Neuron (in vitro differentiated cells): ENCODE measurements around the gene RTN4R.
"Not testable (repeated sequence)": the region's sequence is repeated elsewhere in the genome, so short reads cannot be mapped to it uniquely, and the experiment has no call there.

Experiments
- H2AFZ ChIP-seq: one replicate; pipeline ENCODE4 v1.6.1; 2013; ENCODE audit warnings: low read depth, mild to moderate bottlenecking, inconsistent platforms, low read length, moderate library complexity
- H3K27me3 ChIP-seq: one replicate; pipeline ENCODE4 v1.6.1; 2013; ENCODE audit warnings: low read length; ENCODE audit not compliant: insufficient read depth
- H3K36me3 ChIP-seq: one replicate; pipeline ENCODE4 v1.6.1; 2013; ENCODE audit warnings: low read length; ENCODE audit not compliant: insufficient read depth
- H3K4me1 ChIP-seq: one replicate; pipeline ENCODE4 v1.6.1; 2013; ENCODE audit warnings: low read length; ENCODE audit not compliant: insufficient read depth
- H3K4me3 ChIP-seq: 2 replicates; pipeline ENCODE4 v1.5.1; 2013; ENCODE audit warnings: mild to moderate bottlenecking, low read length, moderate library complexity
- H3K9me3 ChIP-seq: one replicate; pipeline ENCODE4 v1.6.1; 2013; ENCODE audit warnings: low read length

RTN4R gene

GRCh38 chr22:20286312-20286660, 18.2 kb upstream of the RTN4R start:
- not testable (repeated sequence) for H3K4me3 ChIP-seq, H2AFZ ChIP-seq, H3K9me3 ChIP-seq, H3K36me3 ChIP-seq, H3K4me1 ChIP-seq
- H3K27me3 ChIP-seq = peaks cover 17% of the 10 kb centered on the region

DNA sequence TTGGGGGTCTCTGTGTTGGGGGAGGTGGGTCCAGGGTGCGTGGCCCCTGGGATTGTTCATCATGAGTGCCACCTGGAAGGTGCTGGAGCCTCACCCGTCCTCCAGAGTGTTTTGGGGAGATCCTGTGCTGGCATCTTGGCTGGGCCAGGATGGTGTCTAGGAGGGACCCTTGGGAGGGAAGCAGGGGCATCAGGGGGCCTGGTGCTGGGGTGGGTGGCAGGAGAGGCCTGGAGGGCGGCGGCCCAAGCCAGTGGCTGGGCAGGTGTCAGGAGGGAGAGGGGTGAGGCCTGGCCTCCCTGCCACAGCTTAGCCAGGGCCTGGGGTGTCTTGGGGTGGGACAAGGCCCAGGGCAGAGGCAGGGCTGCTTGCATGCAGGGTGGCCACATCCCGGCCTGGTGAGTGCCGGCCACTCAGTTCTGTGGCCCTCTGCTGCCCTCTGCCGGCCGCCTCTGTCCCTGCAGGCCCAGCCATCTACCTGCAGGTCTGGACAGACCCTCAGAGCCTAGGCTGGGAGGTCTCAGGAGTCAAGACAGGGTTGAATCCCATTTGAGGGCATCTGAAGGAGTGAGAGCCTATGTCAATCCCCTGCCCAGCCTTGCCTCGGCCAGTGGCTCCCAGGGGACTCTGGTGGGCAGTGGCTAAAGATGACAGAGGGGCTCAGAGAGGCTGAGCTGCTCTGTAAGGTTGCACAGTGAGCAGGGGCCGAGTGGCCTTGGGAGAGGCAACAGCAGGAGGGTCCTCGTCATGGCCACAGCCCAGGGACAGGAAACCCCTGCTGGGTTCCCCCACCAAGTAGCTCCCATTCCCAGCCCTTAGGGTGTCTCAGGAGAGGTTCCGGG, 17.6 kb upstream of the RTN4R start:
- peaks cover 14% of the 10 kb centered on the region for H3K27me3 ChIP-seq
- not testable (repeated sequence) for H3K4me1 ChIP-seq, H3K9me3 ChIP-seq, H3K36me3 ChIP-seq, H3K4me3 ChIP-seq, H2AFZ ChIP-seq

DNA sequence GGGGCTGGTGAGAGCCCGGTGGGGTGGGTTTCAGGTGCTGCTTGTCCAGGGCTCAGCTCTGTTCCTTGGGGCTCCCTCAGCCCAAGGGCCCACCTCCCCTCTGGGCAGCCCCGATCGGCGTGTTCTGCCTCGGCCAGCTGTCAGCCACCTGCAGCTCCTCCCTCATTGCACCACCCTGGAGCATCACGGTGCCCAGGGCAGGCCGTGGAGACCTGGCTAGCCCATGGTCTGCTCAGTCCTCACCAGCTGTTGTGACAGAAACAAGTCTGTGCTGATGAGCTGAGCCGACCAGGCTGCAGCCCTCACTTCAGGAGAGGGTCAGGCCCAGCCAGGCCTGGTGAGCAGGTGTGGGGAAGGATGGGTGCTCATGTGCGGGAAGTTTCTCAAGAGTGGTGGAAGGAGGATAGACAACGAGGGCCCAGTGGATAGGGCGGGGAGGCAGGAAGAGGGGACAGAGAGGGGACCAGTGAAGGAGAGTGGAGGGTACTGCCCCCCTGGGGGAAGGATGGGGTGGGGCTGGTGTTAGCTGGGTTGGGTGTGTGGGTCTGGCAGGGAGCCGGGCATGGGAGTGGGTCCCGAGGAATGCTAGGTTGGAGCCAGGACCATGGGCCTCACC, 16.5 kb upstream of the RTN4R start:
- H3K4me1 ChIP-seq = peaks cover 19% of the 10 kb centered on the region
- no peak overlapping the region for H2AFZ ChIP-seq
- H3K27me3 ChIP-seq = peaks cover 8% of the 10 kb centered on the region
- no peak overlapping the region for H3K4me3 ChIP-seq
- no peaks in the 10 kb centered on the region for H3K36me3 ChIP-seq
- no peaks in the 10 kb centered on the region for H3K9me3 ChIP-seq

GRCh38 chr22:20283674-20284066, 15.6 kb upstream of the RTN4R start:
- Histone ChIP-seq H3K27me3 (peaks cover 8% of the 10 kb centered on the region), H3K9me3 (no peaks in the 10 kb centered on the region), H3K4me1 (peaks cover 20% of the 10 kb centered on the region), H3K4me3 (no peak overlapping the region), H3K36me3 (no peaks in the 10 kb centered on the region), H2AFZ (no peak overlapping the region)

GRCh38 chr22:20282901-20283673, 15.0 kb upstream of the RTN4R start:
- H3K27me3 ChIP-seq = peaks cover 8% of the 10 kb centered on the region
- no peak overlapping the region for H3K4me3 ChIP-seq
- H3K4me1 ChIP-seq = peaks cover 20% of the 10 kb centered on the region
- no peak overlapping the region for H2AFZ ChIP-seq
- no peaks in the 10 kb centered on the region for H3K36me3 ChIP-seq
- H3K9me3 ChIP-seq = no peaks in the 10 kb centered on the region

DNA sequence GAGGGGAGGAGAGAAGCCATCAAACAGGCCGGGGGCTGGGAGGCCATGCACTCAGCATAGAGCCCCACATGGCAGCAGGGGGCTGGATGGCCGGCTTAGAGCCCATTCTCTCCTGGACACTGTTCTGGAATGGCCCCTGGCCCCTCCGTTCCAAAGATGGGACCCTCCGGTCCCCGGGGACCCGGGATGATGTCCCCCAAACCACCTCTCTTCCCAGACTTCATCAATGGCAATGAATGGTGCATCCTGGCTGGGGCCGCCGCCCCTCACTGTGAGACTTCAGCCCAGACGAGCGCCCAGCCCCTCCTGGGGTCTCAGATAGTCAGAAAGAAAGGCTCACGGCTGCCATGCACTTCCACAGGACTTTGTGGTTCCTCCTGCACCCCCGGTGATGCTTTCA, 13.8 kb upstream of the RTN4R start:
- H3K4me1 ChIP-seq = peaks cover 20% of the 10 kb centered on the region
- H3K4me3 ChIP-seq = no peak overlapping the region
- H3K36me3 ChIP-seq = no peaks in the 10 kb centered on the region
- peaks cover 8% of the 10 kb centered on the region for H3K27me3 ChIP-seq
- no peak overlapping the region for H2AFZ ChIP-seq
- H3K9me3 ChIP-seq = no peaks in the 10 kb centered on the region

GRCh38 chr22:20281473-20281872, 13.4 kb upstream of the RTN4R start:
- not testable (repeated sequence) for H2AFZ ChIP-seq, H3K4me3 ChIP-seq, H3K36me3 ChIP-seq, H3K9me3 ChIP-seq, H3K27me3 ChIP-seq
- H3K4me1 ChIP-seq = peaks cover 20% of the 10 kb centered on the region

DNA sequence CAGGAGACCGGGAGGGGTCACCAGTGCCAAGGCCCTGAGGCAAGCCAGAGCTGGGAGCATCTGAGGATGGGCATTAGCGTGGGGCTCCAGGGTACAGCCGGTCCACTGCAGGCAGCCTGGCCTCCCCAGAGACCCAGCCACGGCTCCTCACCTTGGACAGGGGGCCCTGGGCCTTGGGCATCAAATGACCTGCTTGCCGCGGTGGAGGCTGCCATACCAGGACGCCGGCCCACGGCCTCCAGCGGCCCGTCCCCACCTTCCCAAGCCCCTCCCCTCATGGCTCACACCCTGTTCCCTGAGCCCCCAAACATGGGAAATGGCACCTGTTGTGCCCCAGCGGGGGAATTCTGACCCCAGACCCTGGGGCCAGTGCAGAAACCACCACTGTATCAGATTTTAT, 12.7 kb upstream of the RTN4R start:
- Histone ChIP-seq H2AFZ (no peak overlapping the region), H3K27me3 (peaks cover 8% of the 10 kb centered on the region), H3K9me3 (no peaks in the 10 kb centered on the region), H3K4me1 (peaks cover 20% of the 10 kb centered on the region), H3K36me3 (no peaks in the 10 kb centered on the region), H3K4me3 (no peak overlapping the region)

DNA sequence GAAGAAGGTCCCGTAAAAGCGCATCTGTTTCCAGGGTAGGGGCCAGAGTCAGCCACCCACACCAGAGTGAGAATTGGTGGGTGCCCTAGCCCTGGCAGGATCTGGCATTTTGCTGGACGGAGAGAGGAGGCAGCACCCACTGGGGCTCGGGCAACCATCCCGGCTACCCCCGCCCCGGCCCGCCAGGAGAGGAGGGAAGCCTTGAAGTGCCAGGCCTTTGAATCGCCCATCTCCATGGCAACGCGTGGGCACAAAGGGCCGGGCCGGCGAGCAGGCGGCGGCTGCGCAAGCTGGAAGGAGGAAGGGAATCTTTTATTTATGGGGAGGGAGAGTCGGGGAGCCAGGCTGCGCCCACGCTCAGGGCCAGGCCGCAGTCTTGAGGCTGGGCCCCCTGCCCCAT, 12.0 kb upstream of the RTN4R start:
- H3K9me3 ChIP-seq, H3K4me3 ChIP-seq, H3K36me3 ChIP-seq, H2AFZ ChIP-seq, H3K27me3 ChIP-seq: not testable (repeated sequence)
- peaks cover 20% of the 10 kb centered on the region for H3K4me1 ChIP-seq

GRCh38 chr22:20279662-20280134, 11.6 kb upstream of the RTN4R start:
- peaks cover 20% of the 10 kb centered on the region for H3K4me1 ChIP-seq
- no peaks in the 10 kb centered on the region for H3K9me3 ChIP-seq
- H3K36me3 ChIP-seq = no peaks in the 10 kb centered on the region
- peaks cover 8% of the 10 kb centered on the region for H3K27me3 ChIP-seq
- no peak overlapping the region for H3K4me3 ChIP-seq
- no peak overlapping the region for H2AFZ ChIP-seq

DNA sequence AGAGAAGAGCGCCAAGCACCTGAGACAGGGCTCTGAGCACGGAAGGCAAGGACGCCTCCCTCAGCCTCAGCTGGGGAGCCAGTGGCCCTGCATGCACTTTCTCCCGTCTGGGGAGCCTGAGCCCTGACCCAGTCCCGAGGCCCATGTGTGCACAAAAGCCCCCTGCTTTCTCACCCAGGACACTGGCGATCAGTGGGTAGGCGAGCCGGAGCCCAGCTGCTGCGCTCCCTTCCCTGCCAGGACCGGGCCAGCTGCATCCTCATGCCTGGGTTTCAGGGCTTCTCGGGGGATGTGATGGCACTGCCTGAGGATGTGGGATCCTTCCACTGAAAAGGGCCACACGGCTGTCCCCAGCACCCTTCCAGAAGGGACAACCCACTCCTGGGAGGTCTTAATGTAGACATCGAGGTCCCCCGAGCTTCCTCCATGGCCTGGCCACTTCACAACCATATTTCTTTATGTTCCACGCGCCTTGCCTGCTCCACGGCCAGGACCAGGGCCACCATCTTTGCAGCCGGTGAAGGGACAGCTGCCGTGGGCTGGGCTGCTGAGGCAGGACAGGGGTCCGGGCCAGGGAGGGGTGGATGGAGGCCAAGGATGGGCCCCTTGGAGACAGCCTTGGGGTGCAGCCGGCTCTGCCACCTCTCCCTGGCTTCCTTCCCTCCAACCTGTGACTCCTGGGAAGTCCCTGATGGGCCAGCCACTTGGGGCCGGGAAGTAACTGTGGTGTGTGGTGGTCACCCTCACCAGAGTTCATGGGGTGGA, 10.8 kb upstream of the RTN4R start:
- not testable (repeated sequence) for H2AFZ ChIP-seq, H3K36me3 ChIP-seq, H3K4me3 ChIP-seq, H3K27me3 ChIP-seq, H3K9me3 ChIP-seq
- peaks cover 20% of the 10 kb centered on the region for H3K4me1 ChIP-seq

- H3K36me3 ChIP-seq, H3K27me3 ChIP-seq, H2AFZ ChIP-seq, H3K9me3 ChIP-seq, H3K4me3 ChIP-seq: not testable (repeated sequence)
- H3K4me1 ChIP-seq = peaks cover 22% of the 10 kb centered on the region
These were observed 10.0 kb upstream of the RTN4R start for GRCh38 chr22:20277936-20278635.
